ENCODE data around the gene RRP15. TPM values are rescaled to one million over a fixed set of nuclear protein-coding genes. Genes with fewer than 3 reads are reported as not detected.

Gene RRP15
- total RNA-seq, result 2.9 and 3.6 TPM in 2 replicates

- peak; percentile 56 to 85 for DNase-seq (ENCODE audit: low read depth in 2 of 2)
Observed at GRCh38 chr1:218284917-218285635, at the start of gene RRP15. Gene RRP15, plus strand, starts transcription at chr1:218285293. Its CDS starts 24 bp downstream, at chr1:218285317.

DNA sequence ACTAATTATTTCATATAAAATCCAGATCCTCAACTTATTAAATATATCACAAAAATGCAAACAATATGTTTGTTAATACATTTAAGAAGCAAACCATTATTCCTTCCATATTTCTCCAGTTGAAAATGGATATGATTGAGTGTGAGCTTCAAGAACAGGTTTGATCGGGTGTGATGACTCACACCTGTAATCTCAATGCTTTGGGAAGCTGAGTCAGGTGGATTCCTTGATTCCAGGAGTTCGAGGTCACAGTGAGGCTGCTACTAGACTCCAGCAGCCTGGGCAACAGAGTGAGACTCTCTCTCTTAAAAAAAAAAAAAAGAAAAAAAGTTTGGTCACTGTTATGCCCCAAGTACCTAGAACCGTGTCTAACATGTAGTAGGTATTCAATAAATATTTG, 42.9 kb upstream of the RRP15 start:
- DNase-seq (ENCODE audit: low read depth in 2 of 2), result no peak

GRCh38 chr1:218247339-218247738, 37.8 kb upstream of the RRP15 start:
- DNase-seq (ENCODE audit: low read depth in 2 of 2), result no peak

GRCh38 chr1:218249338-218250140, 35.6 kb upstream of the RRP15 start:
- DNase-seq (ENCODE audit: low read depth in 2 of 2), result no peak

GRCh38 chr1:218250492-218250891, 34.6 kb upstream of the RRP15 start:
- peak in 1 of 2 donors; percentile 1 for DNase-seq (ENCODE audit: low read depth in 2 of 2)

- DNase-seq (ENCODE audit: low read depth in 2 of 2), result no peak
Observed at GRCh38 chr1:218254296-218254946, 30.7 kb upstream of the RRP15 start.

DNA sequence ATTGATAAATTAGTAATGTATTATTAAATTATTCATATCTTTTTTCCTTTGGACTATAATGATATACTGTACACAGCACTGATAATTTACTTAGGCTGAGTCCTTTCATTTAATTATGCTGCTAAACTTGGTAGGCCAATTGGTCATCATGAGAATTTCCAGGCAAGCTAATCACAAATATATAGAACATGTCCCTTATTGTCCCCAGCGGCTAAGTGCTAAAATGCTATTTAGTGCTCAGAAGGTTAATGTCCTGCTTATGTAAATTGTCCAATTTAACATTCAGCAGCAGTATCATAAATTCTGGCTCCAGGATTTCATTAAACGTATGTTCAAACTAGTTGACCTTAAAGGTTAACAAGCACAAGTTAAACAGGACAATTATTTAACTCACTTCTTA, 30.0 kb upstream of the RRP15 start:
- no peak for DNase-seq (ENCODE audit: low read depth in 2 of 2)

- DNase-seq (ENCODE audit: low read depth in 2 of 2), result no peak
Observed at GRCh38 chr1:218257371-218257770, 27.7 kb upstream of the RRP15 start.

GRCh38 chr1:218257971-218258370, 27.1 kb upstream of the RRP15 start:
- DNase-seq (ENCODE audit: low read depth in 2 of 2), result no peak

DNA sequence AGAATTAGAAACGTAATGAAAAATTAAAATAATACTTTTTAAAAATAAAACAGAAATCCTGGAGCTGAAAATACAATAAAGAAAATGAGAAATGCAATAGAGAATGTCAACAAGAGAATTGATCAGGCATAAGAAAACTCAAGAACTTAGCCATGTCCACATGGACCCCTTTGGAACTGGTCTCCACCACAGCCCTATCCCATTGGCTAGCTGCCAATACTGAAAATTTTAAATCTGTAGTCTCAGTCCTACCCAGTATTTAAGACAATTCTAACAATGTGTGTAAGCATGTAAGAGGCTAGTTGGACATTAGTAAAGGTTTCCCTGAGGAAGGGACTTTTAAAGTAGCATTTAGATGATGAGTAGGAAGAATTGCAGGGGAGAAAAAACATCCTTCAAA, 25.8 kb upstream of the RRP15 start:
- DNase-seq (ENCODE audit: low read depth in 2 of 2), result no peak

DNA sequence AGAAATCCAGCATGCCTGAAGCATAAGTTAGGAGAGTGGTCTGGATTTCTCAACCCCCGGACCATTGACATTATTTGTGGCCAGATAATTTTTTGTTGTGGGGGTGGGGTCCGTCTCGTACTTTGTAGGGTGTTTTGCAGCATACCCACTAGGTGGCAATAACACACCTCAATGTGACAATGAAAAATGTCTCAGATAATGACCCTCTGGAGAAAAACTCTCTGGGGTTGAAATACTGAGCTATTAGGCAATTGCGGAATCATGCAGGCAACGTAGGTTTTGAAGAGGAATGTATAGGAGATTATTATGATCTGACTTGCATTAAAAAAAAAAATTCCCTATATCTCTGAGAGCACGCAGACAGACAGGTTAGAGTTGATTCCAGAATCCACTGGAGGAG, 25.3 kb upstream of the RRP15 start:
- DNase-seq (ENCODE audit: low read depth in 2 of 2), result peak in 1 of 2 donors; percentile 29

DNA sequence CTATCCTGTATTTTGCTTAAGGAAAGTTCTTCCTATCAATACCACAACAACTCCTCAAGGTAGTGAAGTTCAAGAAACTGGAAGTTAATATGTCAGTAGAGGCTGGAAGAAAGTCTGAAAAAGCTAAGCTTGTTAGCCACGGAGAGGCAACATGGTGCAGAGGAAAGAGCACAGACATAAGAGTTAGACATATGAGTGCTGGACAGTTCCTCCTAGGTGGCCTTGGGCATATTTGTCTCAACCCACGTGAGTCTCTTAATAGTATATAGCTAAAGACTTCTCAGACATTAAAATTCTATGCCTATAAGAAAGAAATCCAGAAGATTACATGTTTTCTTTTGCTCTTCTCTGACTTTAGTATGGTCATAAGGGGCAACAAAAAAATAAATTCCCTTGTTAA, 22.8 kb upstream of the RRP15 start:
- no peak for DNase-seq (ENCODE audit: low read depth in 2 of 2)

DNA sequence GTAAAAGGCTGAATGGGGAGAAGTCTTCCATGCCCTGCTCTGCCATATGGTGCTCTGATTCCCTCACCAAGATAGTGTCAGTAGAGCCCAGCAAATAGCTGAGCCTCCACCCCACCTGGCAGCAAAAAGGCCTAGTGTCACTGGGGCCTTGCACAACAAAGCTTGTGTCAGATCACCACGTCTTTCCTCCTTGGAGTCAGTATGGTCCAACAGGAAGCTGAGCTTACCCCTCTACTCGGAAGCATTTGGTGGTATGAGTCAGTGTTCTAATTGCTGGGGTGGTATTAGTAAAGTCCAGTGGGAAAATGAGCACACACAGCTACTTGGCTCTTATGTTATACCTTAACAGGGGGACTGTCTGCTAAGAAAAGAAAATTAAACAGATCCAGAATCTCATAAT, 18.7 kb upstream of the RRP15 start:
- no peak for DNase-seq (ENCODE audit: low read depth in 2 of 2)

- DNase-seq (ENCODE audit: low read depth in 2 of 2), result no peak
Observed at GRCh38 chr1:218272366-218272765, 12.7 kb upstream of the RRP15 start.

DNA sequence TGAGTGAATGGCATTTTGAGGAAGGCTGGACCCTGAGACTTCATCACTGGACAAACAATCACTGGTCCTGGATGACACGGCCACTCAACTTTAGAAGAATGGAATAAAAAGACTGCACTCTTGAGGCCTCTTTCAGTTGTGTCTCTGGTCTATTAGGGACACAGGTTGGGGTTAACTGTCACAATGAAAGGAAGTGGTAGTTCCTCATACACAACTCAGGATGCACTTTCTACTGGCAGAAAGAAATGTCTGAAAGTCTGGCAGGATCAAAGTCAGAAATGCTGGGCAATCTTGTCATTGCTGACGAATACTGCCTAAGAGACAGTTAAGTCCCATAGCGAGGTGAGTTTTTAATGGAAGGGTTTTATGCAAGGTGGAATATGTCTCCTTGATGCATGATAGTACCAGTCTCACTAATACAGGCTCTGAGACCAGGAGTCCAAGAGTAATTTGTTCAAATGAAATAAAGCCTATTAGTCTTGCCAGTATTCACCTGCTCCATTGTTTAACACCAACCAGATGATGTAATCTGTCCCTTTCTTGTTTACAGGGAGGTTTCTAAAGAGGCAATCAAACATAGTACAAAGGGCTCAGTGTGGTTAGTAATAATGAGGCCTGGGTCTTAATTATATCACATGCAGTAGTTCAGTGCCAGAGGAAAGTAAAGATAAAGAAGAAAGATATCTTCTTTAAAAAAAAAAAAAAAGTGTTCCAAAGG, 11.2 kb upstream of the RRP15 start:
- DNase-seq (ENCODE audit: low read depth in 2 of 2), result no peak

GRCh38 chr1:218274511-218274910, 10.6 kb upstream of the RRP15 start:
- DNase-seq (ENCODE audit: low read depth in 2 of 2), result no peak

GRCh38 chr1:218275823-218276222, 9.3 kb upstream of the RRP15 start:
- DNase-seq (ENCODE audit: low read depth in 2 of 2), result no peak

GRCh38 chr1:218281285-218281684, 3.8 kb upstream of the RRP15 start:
- DNase-seq (ENCODE audit: low read depth in 2 of 2), result no peak

GRCh38 chr1:218284377-218284916, 646 bp upstream of the RRP15 start:
- no peak for DNase-seq (ENCODE audit: low read depth in 2 of 2)

- no peak for DNase-seq (ENCODE audit: low read depth in 2 of 2)
Observed at GRCh38 chr1:218292515-218292914, 7.4 kb downstream of the RRP15 start.

DNA sequence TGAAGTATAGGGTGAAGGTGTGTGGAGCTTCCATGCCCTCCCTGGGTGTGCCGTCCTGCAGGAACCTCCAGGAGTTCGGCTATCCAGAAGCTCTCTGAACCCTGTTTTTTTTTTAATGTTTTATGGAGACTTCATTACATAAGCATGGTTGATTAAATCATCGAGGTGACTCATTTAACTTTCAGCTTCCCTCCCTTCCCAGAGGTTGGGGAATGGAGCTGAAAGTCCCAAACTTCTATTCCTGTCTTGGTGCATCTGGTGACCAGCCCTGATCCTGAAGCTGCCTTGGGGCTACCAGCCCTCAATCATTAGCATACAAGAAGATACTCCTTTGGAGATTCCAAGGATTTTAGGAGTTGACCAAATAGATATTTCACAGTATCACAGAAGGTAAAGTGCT, 9.5 kb downstream of the RRP15 start:
- no peak for DNase-seq (ENCODE audit: low read depth in 2 of 2)

DNA sequence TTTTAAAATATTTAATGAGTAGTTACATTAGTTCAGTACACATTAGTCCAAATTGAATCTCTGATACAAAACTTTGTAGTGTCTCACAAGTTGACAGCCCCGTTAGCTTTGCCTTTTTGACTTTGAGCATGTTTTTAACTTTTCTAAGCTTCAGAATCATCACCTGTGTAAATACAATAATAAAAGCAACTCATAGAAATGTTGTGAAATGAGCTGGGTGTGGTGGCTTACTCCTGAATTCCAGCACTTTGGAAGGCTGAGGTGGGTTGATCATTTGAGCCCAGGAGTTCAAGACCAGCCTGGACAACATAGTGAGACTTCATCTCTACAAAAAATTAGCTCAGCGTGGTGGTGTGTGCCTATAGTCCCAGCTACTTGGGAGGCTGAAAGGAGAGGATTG, 11.1 kb downstream of the RRP15 start:
- no peak for DNase-seq (ENCODE audit: low read depth in 2 of 2)
